NCI-H2227 treated with DMSO at 0.1 percent for 48 hours (cell line): ENCODE data around the gene PLCB4.

Source experiments
- DNase-seq: peaks from one replicate; lab custom pipeline; 2025; lab: John Stamatoyannopoulos, UW

The PLCB4 gene

GRCh38 chr20:9453201-9453600 is 384.3 kb downstream of the PLCB4 start:
- DNase-seq, result no peak

DNA sequence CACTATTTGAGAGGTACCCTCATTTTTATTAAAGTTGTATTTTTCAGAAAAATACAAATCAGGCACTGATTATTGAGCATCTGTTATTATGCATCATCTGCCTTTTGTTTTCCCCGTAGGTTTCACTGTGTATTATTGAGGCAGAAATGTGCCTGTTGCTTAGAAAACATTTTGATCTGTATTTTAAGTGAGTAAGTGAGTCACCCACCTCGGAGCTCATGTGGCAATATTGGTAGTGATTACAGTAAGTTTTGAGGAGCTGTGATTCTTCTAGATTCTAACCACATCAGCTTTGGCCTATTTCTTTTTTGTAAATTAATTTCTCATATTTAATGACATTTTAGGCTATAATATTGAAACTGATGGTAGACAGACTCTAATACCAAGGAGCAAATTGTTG is 385.9 kb downstream of the PLCB4 start:
- DNase-seq, result no peak

DNA sequence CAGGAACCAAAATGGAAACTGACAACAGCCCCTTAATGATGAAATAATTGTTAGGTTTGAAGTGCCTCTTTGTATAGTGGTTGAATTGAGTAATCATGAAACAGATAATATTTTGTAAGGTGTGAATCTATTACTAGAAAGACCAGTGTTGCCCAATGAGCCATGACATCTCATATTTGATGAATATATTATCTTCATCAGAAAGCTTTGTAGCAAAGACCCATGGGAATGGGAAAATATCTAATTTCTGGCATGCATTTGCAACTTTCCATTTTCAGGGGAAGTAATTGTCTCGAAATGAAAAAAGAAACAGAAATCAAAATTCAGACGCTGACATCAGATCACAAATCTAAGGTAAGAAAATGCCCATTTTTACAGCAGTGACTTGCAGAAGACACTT is 388.2 kb downstream of the PLCB4 start:
- DNase-seq, result no peak

DNA sequence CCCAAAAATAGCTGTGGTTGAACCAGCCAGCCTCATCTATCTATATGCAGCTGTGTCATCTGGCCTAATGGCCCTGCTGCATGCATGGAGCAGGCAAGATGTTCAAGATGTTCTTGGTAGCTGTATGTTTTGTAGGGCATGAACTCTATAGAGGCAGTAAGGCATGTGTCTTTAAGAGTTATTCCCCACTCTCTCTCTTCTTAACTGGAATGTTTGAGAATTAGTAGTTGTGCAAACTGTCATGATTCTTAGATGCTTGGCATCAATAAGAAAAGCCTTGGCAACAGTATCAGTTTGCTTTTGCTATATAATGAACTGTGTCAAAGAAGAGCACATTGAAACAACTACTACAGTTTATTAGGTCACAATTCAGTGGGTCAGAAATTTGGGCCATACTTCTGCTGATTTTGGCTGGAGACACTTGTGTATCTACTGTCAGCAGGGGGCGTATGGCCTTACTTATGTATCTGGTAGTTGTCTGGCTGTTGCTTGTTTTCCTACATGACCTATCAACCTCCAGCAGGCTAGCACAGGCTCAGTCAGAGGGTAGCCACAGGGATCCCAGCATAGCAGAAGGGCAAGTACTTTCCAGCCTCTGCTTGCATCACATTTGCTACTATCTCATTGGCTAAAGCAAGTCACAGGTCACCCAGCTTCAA is 389.4 kb downstream of the PLCB4 start:
- no peak for DNase-seq

DNA sequence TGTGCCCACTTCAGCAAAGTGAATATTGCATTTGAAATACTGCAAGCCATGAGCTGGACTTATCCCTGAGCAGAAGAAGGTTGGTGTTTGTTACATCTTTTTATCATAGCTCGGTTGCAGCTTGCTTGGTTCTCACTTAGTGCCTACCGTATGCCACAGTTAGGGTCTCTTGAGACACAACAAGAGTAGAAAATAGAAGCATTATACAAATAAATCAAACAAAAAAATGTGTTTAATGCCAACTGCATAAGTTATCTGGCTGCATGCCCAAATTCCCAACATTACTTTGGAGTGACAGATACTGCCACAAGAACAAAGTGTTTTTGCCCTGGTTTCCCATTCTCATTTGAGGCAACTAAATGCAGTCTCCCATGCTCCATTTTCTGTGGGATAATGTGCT is 391.6 kb downstream of the PLCB4 start:
- DNase-seq, result no peak

DNA sequence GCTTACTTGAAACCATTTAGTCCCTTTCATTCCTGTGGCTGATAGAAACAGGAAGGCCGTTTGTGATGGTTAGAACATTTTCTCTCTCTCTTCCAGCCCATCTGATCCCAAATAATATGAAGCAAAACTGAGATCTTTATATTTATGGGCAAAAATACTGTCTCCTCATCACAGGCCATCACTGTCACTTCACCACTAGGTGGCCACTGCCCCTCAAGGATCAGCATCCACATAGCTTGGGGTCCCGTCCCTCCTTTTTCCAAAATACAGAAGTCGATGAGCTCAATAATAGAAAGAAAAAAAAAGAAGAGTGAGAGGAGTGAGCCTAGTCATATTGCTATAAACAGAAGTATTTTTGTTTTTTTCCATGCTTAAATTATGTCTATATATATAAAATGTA is 399.1 kb downstream of the PLCB4 start:
- no peak for DNase-seq

- no peak for DNase-seq
Observed at GRCh38 chr20:9474835-9475415, 406.0 kb downstream of the PLCB4 start.

- no peak for DNase-seq
Observed at GRCh38 chr20:9475456-9475855, 406.6 kb downstream of the PLCB4 start.

DNA sequence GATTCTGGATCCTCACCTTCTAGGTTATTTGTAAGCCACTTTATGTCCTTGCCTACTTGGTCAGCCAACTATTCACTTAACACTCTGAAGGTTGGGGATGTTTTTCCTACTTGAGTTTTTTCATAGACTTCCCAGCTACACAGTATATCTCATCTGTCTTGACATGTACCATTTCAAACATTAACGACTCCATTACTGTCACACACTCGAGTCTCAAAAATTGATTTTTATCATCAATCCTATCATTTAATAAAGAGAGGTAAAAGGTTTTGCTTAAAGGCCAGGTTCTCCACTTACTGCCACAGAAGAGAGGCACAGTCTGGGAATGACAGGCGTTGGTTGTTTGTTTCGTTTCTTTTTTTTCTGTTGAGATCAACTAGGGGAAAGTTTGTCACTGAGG is 407.3 kb downstream of the PLCB4 start:
- no peak for DNase-seq

GRCh38 chr20:9476637-9477036 is 407.8 kb downstream of the PLCB4 start:
- DNase-seq, result no peak

GRCh38 chr20:9478771-9479170 is 409.9 kb downstream of the PLCB4 start:
- no peak for DNase-seq

DNA sequence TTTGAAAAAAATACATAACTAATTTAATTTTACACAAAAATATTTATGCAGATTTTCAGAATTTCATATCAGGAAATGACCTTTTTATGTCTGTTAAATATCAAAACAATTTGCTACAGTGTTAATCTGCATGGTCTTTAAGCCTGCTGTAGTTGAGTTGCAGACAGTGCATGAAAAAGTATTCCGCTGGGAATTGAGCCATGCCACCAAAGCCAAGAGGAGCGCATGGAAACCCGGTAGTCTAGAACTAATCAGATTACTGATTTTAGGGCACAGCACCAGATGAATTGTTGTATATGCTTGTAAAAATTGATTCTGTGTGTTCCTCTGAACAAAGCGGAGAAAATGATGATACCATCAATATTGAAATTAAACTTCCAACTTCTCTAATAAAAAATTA is 411.2 kb downstream of the PLCB4 start:
- DNase-seq, result no peak

DNA sequence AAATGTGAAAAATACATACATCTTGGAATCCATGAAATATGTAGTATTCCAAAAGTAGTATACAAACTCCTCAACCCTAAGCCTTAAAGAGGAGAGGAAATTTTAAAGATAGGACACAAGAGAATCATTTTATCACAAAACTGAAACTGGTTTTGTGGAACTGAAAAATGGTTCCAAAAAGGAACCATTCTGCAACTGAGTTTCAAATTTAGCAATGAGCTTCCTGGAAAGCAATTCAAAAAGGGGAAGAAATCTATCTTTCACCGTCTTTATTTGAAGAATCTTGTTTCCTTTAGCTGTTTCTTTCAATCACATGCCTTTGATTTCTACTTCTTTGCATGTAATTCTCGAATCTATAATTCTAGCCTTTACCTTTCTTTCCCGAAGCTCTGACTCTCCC is 413.3 kb downstream of the PLCB4 start:
- DNase-seq, result no peak

DNA sequence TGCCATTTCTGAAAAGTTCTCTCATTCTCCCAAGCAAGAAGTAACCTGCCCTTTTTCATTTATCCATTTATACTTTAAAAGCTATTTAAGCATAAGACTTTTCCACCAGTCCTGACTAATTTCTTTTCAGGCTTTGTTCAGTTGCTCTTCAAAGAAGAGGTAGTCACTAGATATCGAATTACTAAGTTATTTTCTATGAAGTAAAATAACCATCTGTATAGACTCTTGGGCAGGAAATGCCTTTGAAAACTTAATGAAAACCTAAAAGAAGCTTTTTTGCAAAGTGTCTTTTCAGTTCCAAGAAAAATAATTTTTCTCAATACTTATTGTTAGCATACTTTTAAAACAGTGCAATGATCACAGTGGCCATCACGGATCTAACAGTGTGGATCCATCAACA is 414.2 kb downstream of the PLCB4 start:
- no peak for DNase-seq

- DNase-seq, result no peak
Observed at GRCh38 chr20:9485614-9486340, 416.9 kb downstream of the PLCB4 start.

DNA sequence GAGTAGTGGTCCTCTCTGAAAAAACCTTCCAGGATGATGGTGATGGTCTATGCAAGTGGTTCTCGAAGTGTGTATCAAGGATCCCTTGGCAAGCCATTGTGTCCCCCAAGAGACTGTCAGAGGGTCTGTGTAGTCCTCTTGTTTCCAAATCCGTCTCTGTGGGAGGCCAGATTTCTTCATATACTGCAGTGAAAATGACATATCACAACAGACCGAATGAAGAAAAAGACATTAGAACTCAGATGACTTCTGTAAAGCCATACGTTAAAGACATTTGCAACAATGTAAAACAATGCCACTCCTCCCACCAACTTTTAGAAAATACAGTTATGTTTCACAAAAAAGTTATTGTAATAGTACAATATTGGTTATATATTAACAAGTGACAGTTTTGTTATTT is 418.3 kb downstream of the PLCB4 start:
- DNase-seq, result no peak

- no peak for DNase-seq
Observed at GRCh38 chr20:9488063-9488462, 419.2 kb downstream of the PLCB4 start.

GRCh38 chr20:9490161-9490560 is 421.3 kb downstream of the PLCB4 start:
- DNase-seq, result no peak

- no peak for DNase-seq
Observed at GRCh38 chr20:9490631-9491030, 421.7 kb downstream of the PLCB4 start.

DNA sequence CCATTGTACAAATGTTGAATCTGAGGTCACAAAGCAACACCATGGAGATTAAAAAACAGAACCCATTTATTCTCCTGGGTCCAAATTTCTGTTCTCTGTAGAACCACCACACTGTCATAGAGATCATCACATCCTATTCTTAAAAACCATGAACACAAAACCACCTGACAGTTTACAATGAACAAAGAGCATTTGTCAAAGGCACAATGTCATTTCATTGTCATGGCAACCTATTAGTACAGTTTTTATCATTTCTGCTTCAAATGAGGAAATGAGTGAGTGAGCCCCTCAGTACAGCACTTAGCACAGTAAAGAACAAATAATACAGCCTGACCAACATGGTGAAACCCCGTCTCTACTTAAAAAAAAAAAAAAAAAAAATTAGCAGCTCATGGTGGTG is 422.4 kb downstream of the PLCB4 start:
- no peak for DNase-seq

GRCh38 chr20:9492067-9492466 is 423.2 kb downstream of the PLCB4 start:
- DNase-seq, result no peak

- no peak for DNase-seq
Observed at GRCh38 chr20:9493803-9494202, 424.9 kb downstream of the PLCB4 start.

- no peak for DNase-seq
Observed at GRCh38 chr20:9495701-9496100, 426.8 kb downstream of the PLCB4 start.

DNA sequence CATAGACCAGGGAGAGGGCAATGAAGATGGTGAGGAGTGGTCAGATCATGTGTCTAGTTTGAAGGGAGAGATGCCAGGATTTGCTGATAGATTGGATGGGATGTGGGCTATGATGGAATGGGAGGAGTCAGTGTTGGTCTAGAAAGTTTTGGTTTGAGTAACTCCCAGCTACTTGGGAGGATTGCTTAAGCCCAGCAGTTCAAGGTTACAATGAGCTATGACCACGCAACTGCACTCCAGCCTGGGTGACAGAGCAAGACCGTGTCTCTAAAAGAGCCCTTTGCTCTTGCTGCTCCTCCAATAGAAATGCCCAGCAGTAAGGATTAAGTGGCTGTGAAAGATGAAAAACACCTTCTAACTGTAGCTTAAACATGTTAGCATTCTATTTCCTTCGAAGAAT is 427.3 kb downstream of the PLCB4 start:
- DNase-seq, result no peak
